ENCODE data around the gene ABCG5.

DNA sequence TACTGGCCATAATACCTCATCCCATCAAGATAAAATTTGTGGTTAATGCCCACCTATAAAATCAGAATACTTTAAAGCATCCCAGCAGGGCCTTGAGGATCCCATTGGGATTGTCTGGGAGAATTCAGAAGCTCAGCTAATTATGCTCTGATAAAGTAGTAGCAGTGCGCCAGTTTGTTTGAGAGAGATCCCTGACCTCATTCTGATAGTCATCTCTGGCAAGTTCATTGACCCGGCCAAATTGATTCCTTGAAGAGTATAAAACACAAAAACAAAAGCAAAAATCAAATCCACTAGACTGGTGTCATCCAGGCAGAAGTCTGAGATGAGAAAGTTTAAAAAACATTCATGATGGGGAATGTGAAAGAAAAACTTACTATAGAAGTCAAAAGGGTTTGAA, 14.1 kb downstream of the ABCG5 start:
- TF ChIP-seq, protein P1, sequence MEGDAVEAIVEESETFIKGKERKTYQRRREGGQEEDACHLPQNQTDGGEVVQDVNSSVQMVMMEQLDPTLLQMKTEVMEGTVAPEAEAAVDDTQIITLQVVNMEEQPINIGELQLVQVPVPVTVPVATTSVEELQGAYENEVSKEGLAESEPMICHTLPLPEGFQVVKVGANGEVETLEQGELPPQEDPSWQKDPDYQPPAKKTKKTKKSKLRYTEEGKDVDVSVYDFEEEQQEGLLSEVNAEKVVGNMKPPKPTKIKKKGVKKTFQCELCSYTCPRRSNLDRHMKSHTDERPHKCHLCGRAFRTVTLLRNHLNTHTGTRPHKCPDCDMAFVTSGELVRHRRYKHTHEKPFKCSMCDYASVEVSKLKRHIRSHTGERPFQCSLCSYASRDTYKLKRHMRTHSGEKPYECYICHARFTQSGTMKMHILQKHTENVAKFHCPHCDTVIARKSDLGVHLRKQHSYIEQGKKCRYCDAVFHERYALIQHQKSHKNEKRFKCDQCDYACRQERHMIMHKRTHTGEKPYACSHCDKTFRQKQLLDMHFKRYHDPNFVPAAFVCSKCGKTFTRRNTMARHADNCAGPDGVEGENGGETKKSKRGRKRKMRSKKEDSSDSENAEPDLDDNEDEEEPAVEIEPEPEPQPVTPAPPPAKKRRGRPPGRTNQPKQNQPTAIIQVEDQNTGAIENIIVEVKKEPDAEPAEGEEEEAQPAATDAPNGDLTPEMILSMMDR (IDR thresholded peaks at IDR 0.05; ENCODE audit: low read length): no peak
- no peak for TF ChIP-seq EZH2phosphoT487 (IDR thresholded peaks at IDR 0.05; ENCODE audit: low read length)

Data from MM.1S (cell line).